Activated CD4-positive, alpha-beta T cell treated with anti-CD3 and anti-CD28 coated beads, Interleukin-2, amount 50 U/mL, for 16 hours (primary cell): Measurements from ENCODE around the gene TMIGD1.

ENCODE experiments used
- DNase-seq: peaks from one replicate; pipeline ENCODE4 v3.0.0-alpha.2; 2020

Gene TMIGD1, protein sequence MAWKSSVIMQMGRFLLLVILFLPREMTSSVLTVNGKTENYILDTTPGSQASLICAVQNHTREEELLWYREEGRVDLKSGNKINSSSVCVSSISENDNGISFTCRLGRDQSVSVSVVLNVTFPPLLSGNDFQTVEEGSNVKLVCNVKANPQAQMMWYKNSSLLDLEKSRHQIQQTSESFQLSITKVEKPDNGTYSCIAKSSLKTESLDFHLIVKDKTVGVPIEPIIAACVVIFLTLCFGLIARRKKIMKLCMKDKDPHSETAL

DNA sequence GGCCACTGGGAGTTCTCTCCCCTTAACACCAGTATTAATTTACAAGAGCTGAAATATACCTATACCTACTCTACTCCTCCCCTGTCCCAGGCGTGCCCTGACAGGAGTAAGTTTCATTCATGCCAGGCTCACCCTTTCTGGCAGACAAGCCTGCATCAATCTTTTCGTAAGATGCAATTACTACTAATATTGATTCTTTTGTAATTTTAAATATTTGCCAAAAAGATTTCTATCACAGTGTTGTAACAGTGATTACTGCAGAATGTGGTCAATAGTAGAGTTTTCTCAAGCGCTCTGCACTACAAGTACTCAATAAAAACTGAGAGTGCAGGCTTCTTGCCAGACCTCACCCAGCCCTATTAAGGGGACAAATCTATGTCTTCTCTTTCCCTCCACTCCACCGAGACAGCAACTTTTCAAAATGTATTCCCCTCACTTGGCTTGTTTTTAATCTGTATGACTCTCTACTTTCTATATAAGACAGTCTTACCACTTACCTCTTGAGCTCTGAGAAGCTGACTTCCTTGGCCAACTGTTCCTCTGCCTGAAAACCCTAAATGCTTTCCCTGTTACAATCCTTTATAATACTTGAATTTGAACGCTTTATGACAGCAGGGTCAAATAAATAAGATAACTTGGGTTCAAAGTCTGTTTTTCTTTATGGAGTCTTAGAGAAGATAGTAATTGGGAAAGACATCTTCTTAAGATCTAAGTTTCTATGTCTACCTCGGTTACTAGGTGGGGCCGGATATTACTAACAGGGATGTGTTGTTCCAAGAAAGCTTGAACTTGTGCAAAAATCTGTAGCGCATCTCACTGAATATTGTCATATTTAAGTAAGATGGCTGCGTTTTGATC is at the start of gene TMIGD1:
TSS of gene TMIGD1 (minus strand) at position 555 of the 858 bp plus-strand sequence. CDS start 1,924 bp downstream, outside the sequence.
- DNase-seq, result no peak

DNA sequence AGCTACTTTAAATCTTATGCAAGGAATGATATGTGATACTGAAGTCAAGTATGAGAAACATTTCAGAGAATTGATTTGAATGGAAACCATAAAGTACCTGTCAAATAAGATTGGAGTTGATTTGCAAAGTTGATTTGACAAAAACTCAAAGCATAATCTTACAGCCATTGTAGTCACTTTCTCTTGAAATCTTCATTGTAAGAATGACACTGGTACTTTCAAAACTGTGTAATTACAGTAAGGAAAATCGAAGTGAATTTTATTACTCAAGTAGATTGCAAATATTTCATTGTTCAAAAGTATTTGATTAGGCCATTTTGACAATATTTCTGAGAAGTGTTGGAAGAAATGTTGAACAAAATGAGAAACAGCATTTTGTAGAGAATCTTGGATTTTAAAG is 48.5 kb upstream of the TMIGD1 start:
- DNase-seq, result no peak

DNA sequence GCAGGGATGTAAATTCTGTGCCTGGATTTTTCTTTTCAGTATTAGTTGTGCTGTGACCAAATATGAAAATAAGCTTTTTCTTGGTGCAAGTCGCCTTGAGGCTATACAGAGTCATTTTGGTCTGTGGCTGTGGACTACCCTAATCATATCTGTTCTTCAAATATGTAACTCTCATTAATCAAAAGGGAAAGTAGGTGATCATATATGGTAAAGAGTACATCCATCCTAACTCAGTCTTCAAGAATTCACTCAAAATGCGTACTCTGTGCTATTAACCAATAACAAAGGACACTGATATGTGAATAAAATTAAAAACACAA is 47.4 kb upstream of the TMIGD1 start:
- DNase-seq, result peak; percentile 63

DNA sequence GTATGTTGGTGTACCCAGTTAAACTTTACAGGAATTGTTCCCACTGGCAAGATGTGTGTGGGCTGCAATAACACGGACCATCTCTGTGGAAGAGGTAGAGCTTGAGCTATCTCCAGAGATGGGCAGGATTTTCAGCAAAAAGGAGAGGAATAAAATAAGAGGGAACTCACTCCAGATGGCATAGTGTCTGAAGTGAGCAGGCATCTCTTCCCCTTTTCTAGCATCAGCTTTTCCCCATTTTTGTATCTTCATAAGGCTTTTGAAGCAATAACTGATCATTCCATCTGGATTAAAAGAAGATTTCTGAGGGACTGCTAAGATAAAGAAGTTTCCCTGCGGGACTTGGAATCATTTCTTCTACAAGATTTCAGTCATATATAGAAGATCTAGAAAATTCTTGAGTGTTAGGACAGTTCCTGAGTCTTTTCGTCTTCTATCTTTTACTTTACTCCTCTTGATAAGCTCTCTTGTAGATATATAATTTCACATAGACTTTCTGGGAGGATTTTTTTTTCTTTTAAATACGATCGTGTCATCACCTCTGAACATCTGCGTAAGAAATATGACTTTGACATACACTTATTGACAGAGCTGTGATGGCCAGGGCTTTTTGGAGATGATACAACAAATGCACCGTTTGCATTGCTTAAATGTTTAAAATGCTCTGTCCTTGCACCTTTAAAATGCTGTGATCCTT is 46.9 kb upstream of the TMIGD1 start:
- no peak for DNase-seq

DNA sequence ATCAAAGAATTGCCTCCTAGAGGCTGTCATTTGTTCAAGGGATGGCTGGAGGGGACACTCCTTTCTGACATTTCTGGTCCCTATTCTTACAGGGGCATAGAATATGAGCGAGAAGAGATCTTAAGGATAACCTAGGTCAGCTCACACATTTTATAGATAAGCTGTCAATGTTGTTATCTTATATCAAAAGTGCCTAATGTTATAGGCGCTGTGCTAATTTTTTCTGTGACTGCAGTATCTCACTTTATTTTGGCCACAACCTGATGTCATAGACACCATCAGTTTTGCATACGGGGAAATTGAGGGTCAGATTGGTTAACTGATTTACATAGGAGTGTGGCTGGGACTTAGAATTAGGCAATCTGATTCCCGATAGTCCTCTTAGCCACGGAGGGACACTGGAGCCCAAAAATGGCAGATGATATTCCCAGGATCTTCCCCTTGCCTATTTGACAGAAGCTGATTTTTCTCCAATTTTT is 46.1 kb upstream of the TMIGD1 start:
- DNase-seq, result peak; percentile 46

DNA sequence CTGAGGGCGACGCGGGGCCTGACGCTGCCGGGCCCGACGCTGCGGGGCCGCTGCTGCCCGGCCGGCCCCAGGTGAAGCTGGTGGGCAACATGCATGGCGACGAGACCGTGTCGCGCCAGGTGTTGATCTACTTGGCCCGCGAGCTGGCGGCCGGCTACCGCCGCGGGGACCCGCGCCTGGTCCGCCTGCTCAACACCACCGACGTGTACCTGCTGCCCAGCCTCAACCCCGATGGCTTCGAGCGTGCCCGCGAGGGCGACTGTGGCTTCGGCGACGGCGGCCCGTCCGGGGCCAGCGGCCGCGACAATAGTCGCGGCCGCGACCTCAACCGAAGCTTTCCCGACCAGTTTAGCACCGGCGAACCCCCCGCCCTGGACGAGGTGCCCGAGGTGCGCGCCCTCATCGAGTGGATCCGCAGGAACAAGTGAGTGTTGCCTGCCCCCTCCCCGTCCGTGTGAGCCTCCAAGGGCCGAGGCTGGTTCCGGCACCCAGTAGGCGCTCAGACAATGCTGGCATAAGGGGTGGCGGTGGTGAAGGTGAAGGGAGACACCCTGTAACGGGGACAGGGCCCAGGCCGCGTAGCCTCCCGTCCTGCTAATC is 45.5 kb upstream of the TMIGD1 start:
- DNase-seq, result peak; percentile 40

DNA sequence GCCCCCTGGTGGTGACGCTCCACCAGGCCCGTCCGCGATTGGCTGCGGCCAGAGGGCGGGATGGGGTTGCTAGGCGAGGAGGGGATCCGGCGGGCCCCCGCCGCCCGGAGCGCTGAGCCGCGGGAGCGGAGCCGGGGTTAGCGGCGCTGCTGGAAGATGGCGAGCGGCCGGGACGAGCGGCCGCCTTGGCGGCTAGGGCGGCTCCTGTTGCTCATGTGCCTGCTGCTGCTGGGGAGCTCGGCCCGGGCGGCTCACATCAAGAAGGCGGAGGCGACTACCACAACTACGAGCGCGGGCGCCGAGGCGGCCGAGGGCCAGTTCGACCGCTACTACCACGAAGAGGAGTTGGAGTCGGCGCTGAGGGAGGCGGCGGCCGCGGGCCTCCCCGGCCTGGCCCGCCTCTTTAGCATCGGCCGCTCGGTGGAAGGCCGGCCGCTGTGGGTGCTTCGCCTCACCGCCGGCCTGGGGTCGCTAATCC is 45.0 kb upstream of the TMIGD1 start, which contains the start of gene CPD:
TSS of gene CPD (plus strand) at position 103 of the 478 bp plus-strand sequence. CDS start at position 157, 54 bp downstream.
- peak; percentile 98 for DNase-seq

DNA sequence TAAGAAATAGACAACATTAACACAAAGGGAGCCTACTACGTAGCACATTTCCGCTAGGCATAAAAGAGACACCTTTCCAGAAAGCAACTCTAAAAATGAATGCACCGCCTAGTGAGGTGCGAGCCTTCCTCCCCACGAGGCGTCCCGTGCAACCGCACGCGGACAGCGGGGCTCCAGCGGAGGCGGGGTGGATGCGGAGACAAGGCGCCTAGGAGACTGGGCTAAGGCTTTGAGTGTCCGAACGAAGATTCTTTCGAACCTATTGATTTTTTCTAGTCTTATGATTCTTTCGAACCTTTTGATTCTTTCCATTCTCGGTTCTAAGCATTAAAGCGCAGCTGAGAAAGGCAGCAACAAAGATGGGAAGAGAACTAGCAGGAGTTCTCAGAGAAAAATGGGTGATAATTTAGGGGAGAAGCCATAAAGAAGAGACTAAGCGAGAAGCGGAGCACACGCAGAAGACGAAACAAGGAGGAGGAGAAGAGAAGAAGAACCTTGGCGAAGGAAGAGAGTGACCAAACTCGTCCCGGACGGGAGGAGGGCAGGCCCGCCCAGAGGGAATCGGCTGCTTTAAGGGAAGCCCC is 44.5 kb upstream of the TMIGD1 start:
- DNase-seq, result peak; percentile 68

DNA sequence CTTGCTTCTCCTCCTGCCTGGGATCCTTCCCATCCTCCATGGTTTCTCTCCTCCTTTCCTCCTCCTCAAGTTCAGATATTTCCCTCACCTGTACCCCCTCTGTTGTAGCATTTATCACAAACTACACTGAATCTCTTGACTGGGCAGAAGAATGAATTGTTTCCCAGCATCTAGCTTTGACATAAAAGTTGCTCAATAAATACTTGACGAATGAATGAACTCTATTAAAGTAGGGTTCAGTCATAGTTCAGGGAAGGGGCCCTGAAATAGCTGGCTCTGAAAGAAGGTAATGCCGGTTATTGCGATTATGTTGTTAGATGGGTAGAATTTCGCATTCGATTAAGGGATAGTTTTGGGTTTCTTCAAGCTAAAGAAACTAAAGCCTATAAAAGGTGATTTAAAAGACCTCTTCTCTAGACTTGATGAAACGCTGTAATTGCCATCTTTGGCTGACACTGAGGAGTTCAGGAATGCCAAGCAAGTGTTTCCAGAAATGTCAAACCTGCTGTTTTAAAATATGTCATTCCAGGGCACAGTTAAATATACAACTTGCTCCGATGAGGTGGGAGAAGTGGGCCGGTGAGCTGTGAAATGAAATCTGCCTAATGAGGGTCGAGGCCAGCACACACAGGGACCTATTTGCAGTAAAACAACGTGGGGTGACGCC is 43.9 kb upstream of the TMIGD1 start:
- DNase-seq, result no peak

DNA sequence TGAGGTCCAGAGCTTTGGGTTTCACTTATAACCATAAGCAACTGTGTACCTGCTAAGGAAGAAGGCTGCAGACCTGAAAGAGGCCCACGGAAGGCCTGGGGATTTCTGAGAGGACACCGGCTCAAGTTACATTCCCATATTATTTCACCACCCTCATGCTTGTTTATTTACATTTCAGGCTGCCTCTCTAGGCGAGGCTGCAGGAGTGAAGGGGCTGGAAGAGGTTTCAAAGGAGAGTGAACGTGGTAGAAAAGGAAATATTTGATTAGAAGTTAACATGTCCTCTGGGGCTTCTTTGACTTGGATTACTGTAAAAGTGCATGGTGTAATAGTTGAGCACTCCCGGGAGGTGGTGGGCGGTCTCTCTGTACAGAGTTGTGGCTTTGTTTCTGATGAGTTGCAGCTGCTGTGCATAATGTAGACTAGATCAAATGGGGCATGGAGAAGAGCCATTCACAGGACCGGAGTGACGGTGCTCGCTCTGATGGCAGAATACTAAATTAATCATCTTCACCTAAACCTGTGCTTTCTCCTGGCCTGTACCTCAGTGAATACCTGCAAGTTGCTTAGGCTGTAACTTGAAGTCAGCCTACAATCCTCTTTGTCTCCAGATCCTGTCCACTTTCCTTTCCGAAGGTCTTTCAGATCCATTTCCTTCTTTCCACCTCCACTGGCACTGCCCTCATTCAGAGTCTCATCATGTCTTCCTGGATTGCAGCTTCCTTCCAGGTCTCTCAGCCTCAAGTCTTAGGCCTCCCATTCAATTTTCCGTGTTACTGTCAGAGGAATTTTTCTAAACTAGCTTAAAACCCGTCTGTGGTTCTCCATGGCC is 43.0 kb upstream of the TMIGD1 start:
- DNase-seq, result no peak

DNA sequence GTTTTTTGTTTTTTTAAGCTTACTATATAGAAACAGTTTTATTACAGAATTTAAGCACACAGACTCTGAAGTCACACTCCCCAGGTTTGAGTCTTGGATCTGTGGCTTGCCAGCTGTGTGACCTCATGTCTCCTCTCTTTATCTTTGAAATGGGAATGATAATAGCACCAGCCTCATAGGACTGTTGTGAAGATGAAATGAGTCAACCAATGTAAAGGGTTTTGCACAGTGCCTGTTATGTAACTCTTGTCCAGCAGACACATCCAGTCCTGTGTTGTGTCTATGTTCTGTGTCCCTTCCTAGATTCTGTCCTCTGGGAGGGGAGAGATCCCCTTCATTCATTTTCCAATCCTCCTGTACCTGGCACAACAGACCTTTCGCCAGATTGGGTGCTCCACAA is 41.8 kb upstream of the TMIGD1 start:
- no peak for DNase-seq

DNA sequence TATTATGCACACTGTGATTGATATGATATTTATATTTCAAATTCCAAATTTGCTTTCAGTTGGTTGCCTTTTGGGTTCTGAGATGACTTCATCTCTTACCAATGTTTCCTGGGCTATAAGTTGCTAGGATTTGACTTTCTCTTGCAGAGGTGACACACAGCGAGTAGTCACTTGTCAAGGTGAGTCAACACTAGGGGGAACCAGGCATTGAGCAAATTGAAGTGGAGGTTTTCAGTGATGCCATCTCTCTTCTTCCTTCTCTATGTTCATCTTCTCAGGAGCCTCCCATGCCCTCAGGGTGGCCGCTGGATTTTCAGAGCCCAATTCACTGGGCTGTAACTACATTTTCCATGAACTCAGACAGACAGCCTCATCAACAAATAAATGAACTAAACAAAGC is 38.9 kb upstream of the TMIGD1 start:
- DNase-seq, result peak; percentile 65

DNA sequence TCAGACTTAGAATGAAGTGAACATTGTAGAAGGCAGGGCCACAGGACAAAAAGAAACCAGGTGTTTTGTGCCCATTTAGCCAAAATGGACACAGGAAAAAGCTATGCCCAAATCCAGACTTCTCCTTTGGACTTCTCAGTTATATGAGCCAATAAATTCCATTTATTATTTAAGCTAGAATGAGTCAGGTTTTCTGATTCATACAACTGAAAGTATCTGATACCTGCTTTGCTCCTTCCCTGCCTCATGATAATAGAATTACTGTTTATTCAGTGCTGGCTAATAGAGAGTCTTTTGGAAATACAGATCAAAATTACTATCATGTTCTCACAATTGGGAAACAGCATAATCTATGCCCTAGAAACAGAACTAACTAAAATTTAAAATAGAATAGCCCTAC is 36.1 kb upstream of the TMIGD1 start:
- DNase-seq, result no peak

DNA sequence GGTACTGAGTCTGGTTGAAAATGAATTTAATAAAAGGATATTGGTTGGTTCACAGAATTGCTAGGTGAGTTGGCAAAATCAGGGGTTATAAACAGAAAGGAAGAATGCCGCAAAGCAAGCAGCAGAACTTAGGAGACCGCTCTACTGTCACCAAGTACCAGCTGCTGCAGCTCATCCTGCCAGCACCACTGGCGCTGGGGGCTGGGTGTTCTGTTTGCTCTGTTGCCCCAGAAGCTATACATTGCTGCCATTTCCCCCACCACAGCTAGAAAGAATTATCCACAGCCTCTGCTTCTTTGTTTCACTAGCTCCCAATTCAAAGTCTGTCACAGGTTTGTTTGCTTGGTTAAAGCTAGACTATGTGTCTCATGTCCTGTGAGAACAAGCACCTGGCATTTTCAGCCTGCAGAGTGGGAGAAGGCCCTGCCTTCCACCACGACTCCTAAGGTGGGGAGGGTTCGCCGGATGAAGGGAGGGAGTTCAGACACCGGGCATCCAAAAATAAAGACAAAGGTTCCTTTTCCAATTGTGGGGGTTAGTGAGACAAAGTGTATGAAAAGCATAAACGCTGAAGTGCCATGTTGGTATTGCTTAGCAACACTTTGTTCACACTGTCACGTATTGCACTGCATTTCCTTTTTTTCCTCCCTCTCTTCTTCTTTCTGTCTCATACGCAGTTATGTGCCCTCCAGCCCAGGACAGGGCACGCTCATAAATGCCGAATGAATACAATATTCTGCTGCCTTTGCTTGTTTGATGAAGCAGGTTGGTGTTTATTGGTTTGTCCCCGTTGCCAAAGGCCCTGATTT is 35.3 kb upstream of the TMIGD1 start:
- no peak for DNase-seq

DNA sequence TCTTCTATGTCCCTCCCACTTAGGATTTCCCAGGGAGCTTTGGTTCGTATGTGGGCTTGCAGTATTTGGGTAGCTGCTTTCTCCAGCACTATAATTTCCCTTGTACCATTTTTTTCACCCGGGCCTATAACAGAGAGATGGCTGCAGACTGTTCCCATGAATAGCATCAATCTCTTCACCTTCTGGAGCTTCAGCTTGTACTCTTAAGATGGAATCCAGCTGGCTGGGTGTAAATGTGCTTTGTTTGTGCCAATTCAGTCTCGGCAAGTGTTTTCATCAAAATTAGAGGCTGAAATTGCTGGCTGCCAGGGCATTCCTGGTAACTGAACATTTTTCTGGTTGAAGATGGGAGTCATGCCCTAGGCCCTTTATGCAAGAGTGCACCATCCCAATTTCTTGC is 32.7 kb upstream of the TMIGD1 start:
- DNase-seq, result no peak

DNA sequence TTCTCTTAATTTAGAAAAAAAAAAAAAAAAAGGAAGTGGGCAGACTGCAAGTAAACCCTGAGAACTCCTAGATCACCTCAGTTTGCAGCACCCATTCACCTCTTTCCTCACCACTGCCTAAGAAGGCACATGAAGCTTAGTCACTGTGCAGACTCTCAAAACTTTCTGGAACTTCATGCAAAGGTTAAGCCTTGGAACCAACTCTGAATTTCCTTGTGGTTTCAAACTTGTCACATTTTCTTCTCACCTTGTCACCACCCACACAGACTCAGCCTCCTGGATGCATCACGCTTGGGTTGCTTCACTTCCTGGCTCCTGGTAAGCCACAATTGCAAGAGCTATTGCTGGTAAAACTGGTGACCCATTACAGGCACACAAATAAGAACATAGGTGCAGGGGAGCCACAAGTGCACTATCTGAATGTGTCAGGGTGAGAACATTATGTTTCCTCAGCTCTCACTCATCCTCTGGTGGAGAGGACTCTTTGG is 29.9 kb upstream of the TMIGD1 start:
- peak; percentile 97 for DNase-seq

DNA sequence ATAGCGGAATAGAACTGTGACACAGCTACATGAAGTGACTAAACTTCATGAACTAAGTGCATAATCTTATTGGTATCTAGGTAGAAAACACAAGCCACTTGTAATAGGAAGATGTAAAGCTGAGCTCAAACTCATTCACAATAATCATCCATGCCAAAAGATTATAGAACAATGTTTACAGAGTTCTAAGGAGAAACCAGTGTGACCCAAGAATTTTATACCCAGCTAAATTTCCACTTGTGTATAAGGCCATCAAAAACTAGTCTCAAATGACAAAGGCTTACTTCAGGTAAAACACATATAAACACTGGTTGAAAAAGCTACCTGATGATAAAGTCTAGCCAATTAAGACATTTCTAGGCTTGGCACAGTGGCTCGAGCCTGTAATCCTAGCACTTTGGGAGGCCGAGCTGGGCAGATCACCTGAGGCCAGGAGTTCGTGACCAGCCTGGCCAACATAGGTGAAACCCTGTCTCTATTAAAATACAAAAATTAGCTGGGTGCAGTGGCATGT is 28.0 kb upstream of the TMIGD1 start:
- DNase-seq, result no peak

DNA sequence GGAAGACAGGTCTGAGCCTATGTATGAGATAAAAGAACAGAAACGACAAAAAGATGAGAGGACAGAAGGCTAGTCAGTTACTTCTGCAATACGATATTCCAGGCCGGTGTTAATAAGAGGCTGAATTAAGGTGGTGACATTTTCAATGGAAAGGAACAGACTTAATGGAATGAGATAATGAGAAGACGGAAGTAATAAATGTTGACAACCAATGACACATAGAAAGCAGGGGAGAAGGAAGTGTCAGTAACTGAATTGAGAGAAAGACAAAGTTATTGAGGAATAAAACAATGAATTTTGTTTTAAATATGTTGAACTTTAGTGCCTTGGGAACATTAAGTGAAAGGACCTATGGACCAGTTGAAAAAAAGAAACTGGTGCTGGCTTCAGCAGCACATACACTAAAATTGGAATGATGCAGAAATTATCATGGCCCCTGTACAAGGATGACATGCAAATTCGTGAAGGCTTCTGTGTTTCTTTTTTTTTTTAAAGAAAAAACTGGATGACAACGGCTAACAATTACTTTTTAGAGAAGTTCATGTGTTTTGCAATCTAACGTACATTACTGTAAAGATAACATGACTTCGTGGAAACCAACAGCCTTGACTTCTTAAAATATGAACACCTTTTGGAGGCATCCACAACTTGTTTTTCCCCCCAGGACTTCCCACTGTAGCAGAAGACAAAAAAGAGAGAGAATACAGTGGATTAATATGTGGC is 26.4 kb upstream of the TMIGD1 start:
- DNase-seq, result no peak
